ENCODE measurements around the gene NOL4L.

- TF ChIP-seq CTCF (conservative IDR thresholded peaks at IDR 0.05; ENCODE audit: low read depth in 2 of 2) (no peak), EZH2phosphoT487 (IDR thresholded peaks at IDR 0.05; ENCODE audit: unreplicated experiment) (no peak), EZH2 (IDR thresholded peaks at IDR 0.05; ENCODE audit: low read depth, unreplicated experiment) (no peak), REST (IDR thresholded peaks at IDR 0.05; ENCODE audit: unreplicated experiment) (no peak), JUNB (IDR thresholded peaks at IDR 0.05; ENCODE audit: unreplicated experiment) (no peak), CREB1 (CRISPR knock-in tag; IDR thresholded peaks at IDR 0.05; ENCODE audit: low read depth) (no peak), ZNF462 (CRISPR knock-in tag; IDR thresholded peaks at IDR 0.05) (no peak), POLR2AphosphoS5 (IDR thresholded peaks at IDR 0.05; ENCODE audit: low read depth) (no peak), NANOG (IDR thresholded peaks at IDR 0.05; ENCODE audit: borderline replicate concordance) (no peak), ETS1 (IDR thresholded peaks at IDR 0.05) (no peak), STAT1 (IDR thresholded peaks at IDR 0.05; ENCODE audit: unreplicated experiment) (no peak)
These were observed 50.4 kb downstream of the NOL4L start for GRCh38 chr20:32534661-32535240.

All from GM23338 (cell line).